ENCODE data around the gene BEST4.
"Not testable (repeated sequence)": the region's sequence is repeated elsewhere in the genome, so short reads cannot be mapped to it uniquely, and the experiment has no call there.

Gene BEST4

GRCh38 chr1:44819608-44820327, 31.8 kb upstream of the BEST4 start:
- DNase-seq (ENCODE audit: low read depth in 2 of 2) = peak; percentile 69 to 70

DNA sequence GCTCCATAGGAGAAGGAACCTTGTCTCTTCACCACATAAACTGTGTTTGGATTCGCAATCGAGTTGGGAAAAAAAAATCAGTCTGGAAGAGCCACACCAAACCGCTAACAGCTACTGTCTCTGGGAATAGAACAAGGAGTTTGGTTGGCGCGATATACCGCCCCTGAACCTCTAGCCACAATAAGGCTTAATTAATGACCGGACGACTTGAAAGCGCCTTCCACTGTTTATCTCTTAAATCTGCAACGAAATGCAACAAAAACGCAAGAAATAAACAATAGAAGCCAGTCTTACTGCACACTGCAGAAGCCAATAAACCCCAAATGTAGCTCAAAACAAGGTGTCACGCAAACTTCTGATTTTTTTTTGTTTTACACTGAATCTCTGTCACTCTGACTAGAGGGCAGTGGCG, 31.2 kb upstream of the BEST4 start:
- no peak for DNase-seq (ENCODE audit: low read depth in 2 of 2)

- no peak for DNase-seq (ENCODE audit: low read depth in 2 of 2)
Observed at GRCh38 chr1:44817771-44818495, 30.0 kb upstream of the BEST4 start.

DNA sequence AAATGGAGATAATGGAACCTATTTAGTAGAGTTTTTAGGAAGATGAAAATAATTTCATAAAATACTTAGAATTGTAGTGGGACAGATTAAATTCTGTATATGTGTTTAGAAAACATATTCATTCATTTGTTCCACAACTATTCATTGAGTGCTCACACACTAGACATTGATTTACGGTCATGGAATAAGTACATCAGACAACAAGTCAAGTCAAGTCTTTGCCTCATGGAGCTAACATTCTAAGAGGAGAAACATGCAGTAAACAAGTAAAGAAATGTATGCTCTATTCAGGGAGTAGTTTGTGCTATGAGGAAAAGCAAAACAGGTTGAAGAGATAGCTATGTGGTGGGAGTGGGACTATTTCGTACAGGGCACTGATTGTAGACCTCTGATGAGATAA, 29.3 kb upstream of the BEST4 start:
- no peak for DNase-seq (ENCODE audit: low read depth in 2 of 2)

DNA sequence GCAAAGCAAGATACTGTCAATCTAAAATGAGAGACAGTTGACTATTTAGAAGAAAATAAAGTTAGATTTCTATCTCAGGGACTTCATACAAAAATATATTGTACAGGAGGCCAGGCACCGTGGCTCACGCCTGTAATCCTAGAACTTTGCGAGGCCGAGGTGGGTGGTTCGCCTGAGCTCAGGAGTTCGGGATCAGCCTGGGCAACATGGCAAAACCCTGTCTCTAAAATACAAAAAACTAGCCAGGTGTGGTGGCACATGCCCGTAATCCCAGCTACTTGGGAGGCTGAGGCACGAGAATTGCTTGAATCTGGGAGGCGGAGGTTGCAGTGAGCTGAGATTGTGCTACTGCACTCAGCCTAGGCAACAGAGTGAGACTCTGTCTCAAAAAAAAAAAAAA, 28.0 kb upstream of the BEST4 start:
- not testable (repeated sequence) for DNase-seq (ENCODE audit: low read depth in 2 of 2)

- no peak for DNase-seq (ENCODE audit: low read depth in 2 of 2)
Observed at GRCh38 chr1:44812822-44813543, 25.0 kb upstream of the BEST4 start.

- no peak for DNase-seq (ENCODE audit: low read depth in 2 of 2)
Observed at GRCh38 chr1:44811234-44811633, 23.3 kb upstream of the BEST4 start.

DNA sequence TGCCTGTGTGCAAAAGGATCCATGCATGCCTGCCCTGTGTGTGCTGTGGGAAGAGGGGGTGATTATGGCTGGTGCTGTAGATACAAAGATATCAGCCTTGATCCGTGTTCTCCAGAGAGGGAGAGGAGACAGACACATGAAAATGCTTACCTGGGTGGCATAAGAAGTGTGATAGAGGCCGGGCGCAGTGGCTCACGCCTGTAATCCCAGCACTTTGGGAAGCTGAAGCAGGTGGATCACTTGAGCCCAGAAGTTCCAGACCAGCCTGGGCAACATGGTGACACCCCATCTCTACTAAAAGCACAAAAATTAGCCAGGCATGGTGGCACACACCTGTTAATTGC, 22.8 kb upstream of the BEST4 start:
- not testable (repeated sequence) for DNase-seq (ENCODE audit: low read depth in 2 of 2)

- peak; percentile 25 to 35 for DNase-seq (ENCODE audit: low read depth in 2 of 2)
Observed at GRCh38 chr1:44810101-44810761, 22.3 kb upstream of the BEST4 start.

GRCh38 chr1:44808938-44809917, 21.3 kb upstream of the BEST4 start:
- DNase-seq (ENCODE audit: low read depth in 2 of 2) = peak; percentile 71 to 80

GRCh38 chr1:44808063-44808937, 20.3 kb upstream of the BEST4 start, which contains the start of gene BTBD19:
Gene BTBD19 (plus strand): TSS chr1:44808523. CDS start chr1:44808821, 298 bp downstream.
- peak; percentile 67 to 69 for DNase-seq (ENCODE audit: low read depth in 2 of 2)

GRCh38 chr1:44807364-44808062, 19.5 kb upstream of the BEST4 start:
- DNase-seq (ENCODE audit: low read depth in 2 of 2) = peak; percentile 70 to 77

- DNase-seq (ENCODE audit: low read depth in 2 of 2) = no peak
Observed at GRCh38 chr1:44806704-44807363, 18.9 kb upstream of the BEST4 start, which contains the start of gene DYNLT4. Gene DYNLT4 (minus strand): TSS chr1:44807351. CDS start chr1:44806668, 683 bp downstream.

DNA sequence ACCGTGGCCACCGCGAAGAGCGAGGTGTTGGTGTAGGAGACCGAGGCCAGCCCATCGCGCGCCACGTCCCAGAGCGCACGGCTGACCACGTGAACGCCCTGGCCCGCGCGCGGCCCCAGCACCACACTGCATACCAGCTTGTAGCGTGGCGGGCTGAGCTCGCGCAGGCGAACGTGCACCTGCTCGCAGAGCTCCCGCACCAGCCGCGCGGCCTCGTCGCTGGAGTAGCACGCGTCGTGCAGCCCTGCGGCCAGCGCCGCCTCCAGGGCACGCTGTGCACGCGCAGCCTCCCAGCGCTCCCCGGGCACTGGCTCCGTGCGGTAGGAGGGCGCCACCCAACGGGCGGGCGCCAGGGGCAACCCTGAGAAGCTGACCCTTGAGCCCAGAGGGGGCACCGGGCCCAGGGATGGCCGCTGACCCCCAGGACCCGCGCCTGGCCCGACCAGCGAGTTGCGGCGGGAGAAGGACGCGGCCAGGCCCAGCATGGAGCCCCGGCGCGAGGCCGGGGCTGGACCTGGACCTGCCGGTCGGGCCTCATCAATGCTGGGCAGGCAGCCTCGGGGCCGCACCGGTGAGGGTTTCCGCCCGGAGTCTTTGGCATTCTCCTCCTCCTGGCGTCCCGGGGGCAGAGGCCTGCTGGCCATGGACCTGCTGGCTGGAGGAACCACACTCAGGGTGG, 18.2 kb upstream of the BEST4 start:
- no peak for DNase-seq (ENCODE audit: low read depth in 2 of 2)

DNA sequence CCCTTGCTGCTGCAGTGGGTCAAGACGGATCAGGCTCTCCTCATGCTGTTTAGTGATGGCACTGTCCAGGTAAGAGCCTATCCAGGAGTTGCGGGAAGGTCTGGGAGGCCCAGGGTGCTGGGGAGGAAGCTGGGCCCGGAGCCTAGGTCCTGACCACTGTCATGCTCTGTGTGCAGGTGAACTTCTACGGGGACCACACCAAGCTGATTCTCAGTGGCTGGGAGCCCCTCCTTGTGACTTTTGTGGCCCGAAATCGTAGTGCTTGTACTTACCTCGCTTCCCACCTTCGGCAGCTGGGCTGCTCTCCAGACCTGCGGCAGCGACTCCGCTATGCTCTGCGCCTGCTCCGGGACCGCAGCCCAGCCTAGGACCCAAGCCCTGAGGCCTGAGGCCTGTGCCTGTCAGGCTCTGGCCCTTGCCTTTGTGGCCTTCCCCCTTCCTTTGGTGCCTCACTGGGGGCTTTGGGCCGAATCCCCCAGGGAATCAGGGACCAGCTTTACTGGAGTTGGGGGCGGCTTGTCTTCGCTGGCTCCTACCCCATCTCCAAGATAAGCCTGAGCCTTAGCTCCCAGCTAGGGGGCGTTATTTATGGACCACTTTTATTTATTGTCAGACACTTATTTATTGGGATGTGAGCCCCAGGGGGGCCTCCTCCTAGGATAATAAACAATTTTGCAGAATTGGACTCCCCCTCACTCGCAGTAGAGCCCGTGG, 17.5 kb upstream of the BEST4 start:
- DNase-seq (ENCODE audit: low read depth in 2 of 2) = no peak

GRCh38 chr1:44803312-44804095, 15.5 kb upstream of the BEST4 start:
- DNase-seq (ENCODE audit: low read depth in 2 of 2) = no peak

- no peak for DNase-seq (ENCODE audit: low read depth in 2 of 2)
Observed at GRCh38 chr1:44803062-44803311, 15.0 kb upstream of the BEST4 start.
